Measurements from ENCODE around the gene TDRD12. TPM values are rescaled to one million over a fixed set of nuclear protein-coding genes. Genes with fewer than 3 reads are reported as not detected.

Gene TDRD12
- total and polyA plus RNA-seq, 2 experiments from 2014 or later, result 0.68 to 2.8 TPM

DNA sequence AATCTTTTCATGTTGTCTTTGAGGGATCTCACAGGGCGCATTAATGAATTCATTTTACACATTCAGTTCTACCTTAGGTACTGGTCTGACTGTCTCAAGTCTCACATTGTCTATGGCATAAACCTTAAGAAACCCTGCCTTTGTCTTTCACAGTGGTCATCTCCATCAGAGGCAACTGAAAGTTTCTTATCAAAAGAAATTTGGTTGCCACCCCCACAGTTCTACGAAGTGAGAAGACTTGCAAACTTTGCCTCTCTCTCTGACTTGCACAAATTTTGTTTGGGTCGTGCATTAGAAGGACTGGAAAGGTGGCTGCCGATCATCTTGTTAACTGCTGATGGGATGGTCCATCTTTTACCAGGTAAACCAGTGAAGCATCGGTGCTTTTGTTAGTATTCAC lies 10.5 kb upstream of the TDRD12 start:
- peaks cover 8% of the 10 kb centered on the region for H3K9me3 Mint-ChIP-seq
- H3K79me2 ChIP-seq (replicated peaks; ENCODE audit: insufficient read depth), result no peaks in the 10 kb centered on the region
- TF ChIP-seq POLR2AphosphoS5 (IDR thresholded peaks at IDR 0.05; ENCODE audit: low read depth) (no peak), ZNF114 (CRISPR knock-in tag; IDR thresholded peaks at IDR 0.05) (no peak), NANOG (IDR thresholded peaks at IDR 0.05; ENCODE audit: borderline replicate concordance) (no peak), EZH2phosphoT487 (IDR thresholded peaks at IDR 0.05; ENCODE audit: unreplicated experiment) (no peak), EZH2 (IDR thresholded peaks at IDR 0.05; ENCODE audit: low read depth, unreplicated experiment) (no peak), STAT1 (IDR thresholded peaks at IDR 0.05; ENCODE audit: unreplicated experiment) (no peak), JUNB (IDR thresholded peaks at IDR 0.05; ENCODE audit: unreplicated experiment) (no peak), CREB1 (CRISPR knock-in tag; IDR thresholded peaks at IDR 0.05; ENCODE audit: low read depth) (no peak), ZNF331 (CRISPR knock-in tag; IDR thresholded peaks at IDR 0.05; ENCODE audit: low read depth) (no peak)
- TF ChIP-seq, protein P1, sequence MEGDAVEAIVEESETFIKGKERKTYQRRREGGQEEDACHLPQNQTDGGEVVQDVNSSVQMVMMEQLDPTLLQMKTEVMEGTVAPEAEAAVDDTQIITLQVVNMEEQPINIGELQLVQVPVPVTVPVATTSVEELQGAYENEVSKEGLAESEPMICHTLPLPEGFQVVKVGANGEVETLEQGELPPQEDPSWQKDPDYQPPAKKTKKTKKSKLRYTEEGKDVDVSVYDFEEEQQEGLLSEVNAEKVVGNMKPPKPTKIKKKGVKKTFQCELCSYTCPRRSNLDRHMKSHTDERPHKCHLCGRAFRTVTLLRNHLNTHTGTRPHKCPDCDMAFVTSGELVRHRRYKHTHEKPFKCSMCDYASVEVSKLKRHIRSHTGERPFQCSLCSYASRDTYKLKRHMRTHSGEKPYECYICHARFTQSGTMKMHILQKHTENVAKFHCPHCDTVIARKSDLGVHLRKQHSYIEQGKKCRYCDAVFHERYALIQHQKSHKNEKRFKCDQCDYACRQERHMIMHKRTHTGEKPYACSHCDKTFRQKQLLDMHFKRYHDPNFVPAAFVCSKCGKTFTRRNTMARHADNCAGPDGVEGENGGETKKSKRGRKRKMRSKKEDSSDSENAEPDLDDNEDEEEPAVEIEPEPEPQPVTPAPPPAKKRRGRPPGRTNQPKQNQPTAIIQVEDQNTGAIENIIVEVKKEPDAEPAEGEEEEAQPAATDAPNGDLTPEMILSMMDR (conservative IDR thresholded peaks at IDR 0.05; ENCODE audit: low read depth in 2 of 2), result no peak
- TF ChIP-seq, protein P2, sequence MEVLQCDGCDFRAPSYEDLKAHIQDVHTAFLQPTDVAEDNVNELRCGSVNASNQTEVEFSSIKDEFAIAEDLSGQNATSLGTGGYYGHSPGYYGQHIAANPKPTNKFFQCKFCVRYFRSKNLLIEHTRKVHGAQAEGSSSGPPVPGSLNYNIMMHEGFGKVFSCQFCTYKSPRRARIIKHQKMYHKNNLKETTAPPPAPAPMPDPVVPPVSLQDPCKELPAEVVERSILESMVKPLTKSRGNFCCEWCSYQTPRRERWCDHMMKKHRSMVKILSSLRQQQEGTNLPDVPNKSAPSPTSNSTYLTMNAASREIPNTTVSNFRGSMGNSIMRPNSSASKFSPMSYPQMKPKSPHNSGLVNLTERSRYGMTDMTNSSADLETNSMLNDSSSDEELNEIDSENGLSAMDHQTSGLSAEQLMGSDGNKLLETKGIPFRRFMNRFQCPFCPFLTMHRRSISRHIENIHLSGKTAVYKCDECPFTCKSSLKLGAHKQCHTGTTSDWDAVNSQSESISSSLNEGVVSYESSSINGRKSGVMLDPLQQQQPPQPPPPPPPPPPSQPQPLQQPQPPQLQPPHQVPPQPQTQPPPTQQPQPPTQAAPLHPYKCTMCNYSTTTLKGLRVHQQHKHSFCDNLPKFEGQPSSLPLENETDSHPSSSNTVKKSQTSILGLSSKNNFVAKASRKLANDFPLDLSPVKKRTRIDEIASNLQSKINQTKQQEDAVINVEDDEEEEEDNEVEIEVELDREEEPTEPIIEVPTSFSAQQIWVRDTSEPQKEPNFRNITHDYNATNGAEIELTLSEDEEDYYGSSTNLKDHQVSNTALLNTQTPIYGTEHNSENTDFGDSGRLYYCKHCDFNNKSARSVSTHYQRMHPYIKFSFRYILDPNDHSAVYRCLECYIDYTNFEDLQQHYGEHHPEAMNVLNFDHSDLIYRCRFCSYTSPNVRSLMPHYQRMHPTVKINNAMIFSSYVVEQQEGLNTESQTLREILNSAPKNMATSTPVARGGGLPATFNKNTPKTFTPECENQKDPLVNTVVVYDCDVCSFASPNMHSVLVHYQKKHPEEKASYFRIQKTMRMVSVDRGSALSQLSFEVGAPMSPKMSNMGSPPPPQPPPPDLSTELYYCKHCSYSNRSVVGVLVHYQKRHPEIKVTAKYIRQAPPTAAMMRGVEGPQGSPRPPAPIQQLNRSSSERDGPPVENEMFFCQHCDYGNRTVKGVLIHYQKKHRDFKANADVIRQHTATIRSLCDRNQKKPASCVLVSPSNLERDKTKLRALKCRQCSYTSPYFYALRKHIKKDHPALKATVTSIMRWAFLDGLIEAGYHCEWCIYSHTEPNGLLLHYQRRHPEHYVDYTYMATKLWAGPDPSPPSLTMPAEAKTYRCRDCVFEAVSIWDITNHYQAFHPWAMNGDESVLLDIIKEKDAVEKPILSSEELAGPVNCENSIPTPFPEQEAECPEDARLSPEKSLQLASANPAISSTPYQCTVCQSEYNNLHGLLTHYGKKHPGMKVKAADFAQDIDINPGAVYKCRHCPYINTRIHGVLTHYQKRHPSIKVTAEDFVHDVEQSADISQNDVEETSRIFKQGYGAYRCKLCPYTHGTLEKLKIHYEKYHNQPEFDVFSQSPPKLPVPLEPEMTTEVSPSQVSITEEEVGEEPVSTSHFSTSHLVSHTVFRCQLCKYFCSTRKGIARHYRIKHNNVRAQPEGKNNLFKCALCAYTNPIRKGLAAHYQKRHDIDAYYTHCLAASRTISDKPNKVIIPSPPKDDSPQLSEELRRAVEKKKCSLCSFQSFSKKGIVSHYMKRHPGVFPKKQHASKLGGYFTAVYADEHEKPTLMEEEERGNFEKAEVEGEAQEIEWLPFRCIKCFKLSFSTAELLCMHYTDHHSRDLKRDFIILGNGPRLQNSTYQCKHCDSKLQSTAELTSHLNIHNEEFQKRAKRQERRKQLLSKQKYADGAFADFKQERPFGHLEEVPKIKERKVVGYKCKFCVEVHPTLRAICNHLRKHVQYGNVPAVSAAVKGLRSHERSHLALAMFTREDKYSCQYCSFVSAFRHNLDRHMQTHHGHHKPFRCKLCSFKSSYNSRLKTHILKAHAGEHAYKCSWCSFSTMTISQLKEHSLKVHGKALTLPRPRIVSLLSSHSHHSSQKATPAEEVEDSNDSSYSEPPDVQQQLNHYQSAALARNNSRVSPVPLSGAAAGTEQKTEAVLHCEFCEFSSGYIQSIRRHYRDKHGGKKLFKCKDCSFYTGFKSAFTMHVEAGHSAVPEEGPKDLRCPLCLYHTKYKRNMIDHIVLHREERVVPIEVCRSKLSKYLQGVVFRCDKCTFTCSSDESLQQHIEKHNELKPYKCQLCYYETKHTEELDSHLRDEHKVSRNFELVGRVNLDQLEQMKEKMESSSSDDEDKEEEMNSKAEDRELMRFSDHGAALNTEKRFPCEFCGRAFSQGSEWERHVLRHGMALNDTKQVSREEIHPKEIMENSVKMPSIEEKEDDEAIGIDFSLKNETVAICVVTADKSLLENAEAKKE (CRISPR knock-in tag; IDR thresholded peaks at IDR 0.05), result no peak
- TF ChIP-seq, protein P3, sequence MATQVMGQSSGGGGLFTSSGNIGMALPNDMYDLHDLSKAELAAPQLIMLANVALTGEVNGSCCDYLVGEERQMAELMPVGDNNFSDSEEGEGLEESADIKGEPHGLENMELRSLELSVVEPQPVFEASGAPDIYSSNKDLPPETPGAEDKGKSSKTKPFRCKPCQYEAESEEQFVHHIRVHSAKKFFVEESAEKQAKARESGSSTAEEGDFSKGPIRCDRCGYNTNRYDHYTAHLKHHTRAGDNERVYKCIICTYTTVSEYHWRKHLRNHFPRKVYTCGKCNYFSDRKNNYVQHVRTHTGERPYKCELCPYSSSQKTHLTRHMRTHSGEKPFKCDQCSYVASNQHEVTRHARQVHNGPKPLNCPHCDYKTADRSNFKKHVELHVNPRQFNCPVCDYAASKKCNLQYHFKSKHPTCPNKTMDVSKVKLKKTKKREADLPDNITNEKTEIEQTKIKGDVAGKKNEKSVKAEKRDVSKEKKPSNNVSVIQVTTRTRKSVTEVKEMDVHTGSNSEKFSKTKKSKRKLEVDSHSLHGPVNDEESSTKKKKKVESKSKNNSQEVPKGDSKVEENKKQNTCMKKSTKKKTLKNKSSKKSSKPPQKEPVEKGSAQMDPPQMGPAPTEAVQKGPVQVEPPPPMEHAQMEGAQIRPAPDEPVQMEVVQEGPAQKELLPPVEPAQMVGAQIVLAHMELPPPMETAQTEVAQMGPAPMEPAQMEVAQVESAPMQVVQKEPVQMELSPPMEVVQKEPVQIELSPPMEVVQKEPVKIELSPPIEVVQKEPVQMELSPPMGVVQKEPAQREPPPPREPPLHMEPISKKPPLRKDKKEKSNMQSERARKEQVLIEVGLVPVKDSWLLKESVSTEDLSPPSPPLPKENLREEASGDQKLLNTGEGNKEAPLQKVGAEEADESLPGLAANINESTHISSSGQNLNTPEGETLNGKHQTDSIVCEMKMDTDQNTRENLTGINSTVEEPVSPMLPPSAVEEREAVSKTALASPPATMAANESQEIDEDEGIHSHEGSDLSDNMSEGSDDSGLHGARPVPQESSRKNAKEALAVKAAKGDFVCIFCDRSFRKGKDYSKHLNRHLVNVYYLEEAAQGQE (IDR thresholded peaks at IDR 0.05; ENCODE audit: unreplicated experiment), result no peak
- TF ChIP-seq, protein P4, sequence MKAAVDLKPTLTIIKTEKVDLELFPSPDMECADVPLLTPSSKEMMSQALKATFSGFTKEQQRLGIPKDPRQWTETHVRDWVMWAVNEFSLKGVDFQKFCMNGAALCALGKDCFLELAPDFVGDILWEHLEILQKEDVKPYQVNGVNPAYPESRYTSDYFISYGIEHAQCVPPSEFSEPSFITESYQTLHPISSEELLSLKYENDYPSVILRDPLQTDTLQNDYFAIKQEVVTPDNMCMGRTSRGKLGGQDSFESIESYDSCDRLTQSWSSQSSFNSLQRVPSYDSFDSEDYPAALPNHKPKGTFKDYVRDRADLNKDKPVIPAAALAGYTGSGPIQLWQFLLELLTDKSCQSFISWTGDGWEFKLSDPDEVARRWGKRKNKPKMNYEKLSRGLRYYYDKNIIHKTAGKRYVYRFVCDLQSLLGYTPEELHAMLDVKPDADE (IDR thresholded peaks at IDR 0.05), result no peak
- H3K27ac Mint-ChIP-seq, result no peak overlapping the region
- no peaks in the 10 kb centered on the region for H3K4me1 ChIP-seq (ENCODE audit: insufficient read depth)
- no peak overlapping the region for H3K27ac ChIP-seq (ENCODE audit: low read depth)
- peaks cover 4% of the 10 kb centered on the region for H3K27me3 Mint-ChIP-seq (ENCODE audit: insufficient read depth, low read depth, poor library complexity)
- H3K9me2 ChIP-seq (ENCODE audit: insufficient read depth), result no peaks in the 10 kb centered on the region
- no peak overlapping the region for H3K4me2 ChIP-seq
- H3F3A ChIP-seq (replicated peaks; ENCODE audit: low read depth), result no peaks in the 10 kb centered on the region
- H2AFZ ChIP-seq, result no peak overlapping the region
- H3K36me3 ChIP-seq (ENCODE audit: insufficient read depth), result 0 out of 2 replicates have a peak, but pooled peaks cover 5% of the 10 kb centered on the region
- H3K36me3 Mint-ChIP-seq (ENCODE audit: low read depth), result peaks cover 11% of the 10 kb centered on the region
- H3K4me3 ChIP-seq, result no peak overlapping the region
- ATAC-seq (no peak), DNase-seq (ENCODE audit: low spot score) (no peak)
- H3K4me3 Mint-ChIP-seq, result no peak overlapping the region
- no peaks in the 10 kb centered on the region for H3K4me1 Mint-ChIP-seq
- H4K20me1 ChIP-seq (replicated peaks; ENCODE audit: insufficient read depth), result 0 out of 2 replicates have a peak, but pooled peaks cover 2% of the 10 kb centered on the region
- no peaks in the 10 kb centered on the region for H3K27me3 ChIP-seq (ENCODE audit: insufficient read depth)
